ENCODE results near the gene FAM181B.
A peak's percentile ranks its signal among the peaks of the same experiment; 100 is the strongest.

Gene FAM181B

GRCh38 chr11:82733444-82734119 is at the start of gene FAM181B:
Gene FAM181B (minus strand): TSS chr11:82733864. CDS start chr11:82733729, 135 bp downstream.
- peak; percentile 50 for DNase-seq

GRCh38 chr11:82782825-82783374 is 49.2 kb upstream of the FAM181B start:
- no peak for DNase-seq

GRCh38 chr11:82778776-82779175 is 45.1 kb upstream of the FAM181B start:
- no peak for DNase-seq

GRCh38 chr11:82776377-82776776 is 42.7 kb upstream of the FAM181B start:
- DNase-seq: no peak

GRCh38 chr11:82775736-82776346 is 42.2 kb upstream of the FAM181B start:
- no peak for DNase-seq

- DNase-seq: no peak
Measured at GRCh38 chr11:82775218-82775617, 41.6 kb upstream of the FAM181B start.

- no peak for DNase-seq
Measured at GRCh38 chr11:82771781-82772180, 38.1 kb upstream of the FAM181B start.

GRCh38 chr11:82767123-82767522 is 33.5 kb upstream of the FAM181B start:
- no peak for DNase-seq

- DNase-seq: no peak
Measured at GRCh38 chr11:82765466-82766034, 31.9 kb upstream of the FAM181B start.

- DNase-seq: no peak
Measured at GRCh38 chr11:82763167-82763566, 29.5 kb upstream of the FAM181B start.

- DNase-seq: no peak
Measured at GRCh38 chr11:82759649-82760048, 26.0 kb upstream of the FAM181B start.

GRCh38 chr11:82757660-82758357 is 24.1 kb upstream of the FAM181B start:
- DNase-seq: no peak

- peak; percentile 25 for DNase-seq
Measured at GRCh38 chr11:82756765-82757639, 23.3 kb upstream of the FAM181B start.

GRCh38 chr11:82754410-82754809 is 20.7 kb upstream of the FAM181B start:
- DNase-seq: no peak

- no peak for DNase-seq
Measured at GRCh38 chr11:82753921-82754320, 20.3 kb upstream of the FAM181B start.

- no peak for DNase-seq
Measured at GRCh38 chr11:82752801-82753200, 19.1 kb upstream of the FAM181B start.

GRCh38 chr11:82750643-82751139 is 17.0 kb upstream of the FAM181B start:
- DNase-seq: peak; percentile 30

GRCh38 chr11:82747471-82747870 is 13.8 kb upstream of the FAM181B start:
- no peak for DNase-seq

- DNase-seq: no peak
Measured at GRCh38 chr11:82738091-82738490, 4.4 kb upstream of the FAM181B start.

- DNase-seq: no peak
Measured at GRCh38 chr11:82734120-82734479, 436 bp upstream of the FAM181B start.

GRCh38 chr11:82732734-82733443 is 775 bp downstream of the FAM181B start:
- peak; percentile 9 for DNase-seq

- DNase-seq: no peak
Measured at GRCh38 chr11:82732348-82732733, 1.3 kb downstream of the FAM181B start.
